Suprapubic skin (tissue), 4 donors: ENCODE measurements around the gene COX10. TPM values are rescaled to one million over a fixed set of nuclear protein-coding genes. Genes with fewer than 3 reads are reported as not detected.

Source experiments
- DNase-seq, 2 donors: peaks; one replicate each; pipeline ENCODE4 v3.0.0-alpha.2; 2019; ENCODE audit warnings: low spot score in 2 of 2
- H3K27ac ChIP-seq: fragments of 200-600 bp; sonication (generic); one replicate; pipeline ENCODE4 v1.5.1; 2019
- H3K27me3 ChIP-seq: fragments of 200-600 bp; sonication (generic); one replicate; pipeline ENCODE4 v1.5.1; 2019
- H3K36me3 ChIP-seq: fragments of 200-600 bp; sonication (generic); one replicate; pipeline ENCODE4 v1.5.1; 2019
- H3K4me1 ChIP-seq: fragments of 200-600 bp; sonication (generic); one replicate; pipeline ENCODE4 v1.5.1; 2019
- H3K4me3 ChIP-seq: fragments of 200-600 bp; sonication (generic); one replicate; pipeline ENCODE4 v1.5.1; 2019; ENCODE audit warnings: mild to moderate bottlenecking
- H3K9me3 ChIP-seq: fragments of 200-600 bp; sonication (generic); one replicate; pipeline ENCODE4 v1.5.1; 2019
- EP300 ChIP-seq: sonication (generic); formaldehyde crosslinking; IDR thresholded peaks from one replicate; pipeline ENCODE4 v1.6.1; 2017; ENCODE audit warnings: antibody characterized with exemption
- POLR2A ChIP-seq, 2 donors: fragments of 450-650 bp; IDR thresholded peaks; one replicate each; pipeline ENCODE4 v1.6.1; 2017; ENCODE audit warnings: antibody characterized with exemption in 2 of 2, mild to moderate bottlenecking in 2 of 2, moderate library complexity in 2 of 2
- POLR2AphosphoS5 ChIP-seq, 3 donors: sonication (generic); formaldehyde crosslinking; IDR thresholded peaks; one replicate each; pipeline ENCODE4 v1.6.1; 2017; ENCODE audit warnings: antibody characterized with exemption in 3 of 3
- WGBS: methylation state at CpG from one replicate; pipeline ENCODE4 v1.1.5; 2018; 5-methylcytosine and 5-hydroxymethylcytosine counted together
- total RNA-seq, 4 donors: library from RNA; depleted of rRNA; stranded (reverse); fragments of >200 nt; gene quantifications; one replicate each; pipeline ENCODE4 v1.1.0, GENCODE V29; 2016
- TF ChIP-seq, protein P1 (sequence below), 2 donors: fragments of 200-600 bp in 1 of 2; fragments of 450-650 bp in 1 of 2; sonication (generic) in 1 of 2; IDR thresholded peaks; one replicate each; pipeline ENCODE4 v1.5.1; 2016 to 2019; ENCODE audit warnings: antibody characterized with exemption in 2 of 2, mild to moderate bottlenecking in 1 of 2, moderate library complexity in 1 of 2

The COX10 gene
- total RNA-seq, 4 donors from 2014 or later: 26.5 to 35.9 (median 32.1) TPM

DNA sequence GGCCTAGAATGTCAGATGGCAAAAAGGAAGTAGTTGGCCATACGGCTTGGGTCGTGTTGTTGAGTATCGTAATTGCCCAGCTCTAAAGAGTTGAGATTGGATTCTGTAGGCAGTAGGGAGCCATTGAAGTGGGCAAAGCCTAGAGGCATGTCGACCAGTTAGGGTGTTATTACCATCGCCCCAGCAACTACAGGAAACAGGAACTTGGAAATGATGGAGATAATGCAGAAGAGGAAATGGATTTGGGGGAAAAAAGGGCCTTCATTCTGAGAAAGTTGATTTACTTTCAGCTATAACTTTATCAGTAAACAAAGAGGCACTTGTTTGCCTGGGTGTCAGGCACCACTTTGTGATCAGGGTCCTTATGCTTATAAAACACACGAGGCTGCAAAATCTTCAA, 52.6 kb downstream of the COX10 start:
- Histone ChIP-seq H3K9me3 (no peaks in the 10 kb centered on the region), H3K27ac (no peak overlapping the region), H3K4me3 (no peak overlapping the region), H3K27me3 (no peaks in the 10 kb centered on the region), H3K36me3 (no peaks in the 10 kb centered on the region), H3K4me1 (no peaks in the 10 kb centered on the region)
- DNase-seq: no peak
- TF ChIP-seq, protein P1, sequence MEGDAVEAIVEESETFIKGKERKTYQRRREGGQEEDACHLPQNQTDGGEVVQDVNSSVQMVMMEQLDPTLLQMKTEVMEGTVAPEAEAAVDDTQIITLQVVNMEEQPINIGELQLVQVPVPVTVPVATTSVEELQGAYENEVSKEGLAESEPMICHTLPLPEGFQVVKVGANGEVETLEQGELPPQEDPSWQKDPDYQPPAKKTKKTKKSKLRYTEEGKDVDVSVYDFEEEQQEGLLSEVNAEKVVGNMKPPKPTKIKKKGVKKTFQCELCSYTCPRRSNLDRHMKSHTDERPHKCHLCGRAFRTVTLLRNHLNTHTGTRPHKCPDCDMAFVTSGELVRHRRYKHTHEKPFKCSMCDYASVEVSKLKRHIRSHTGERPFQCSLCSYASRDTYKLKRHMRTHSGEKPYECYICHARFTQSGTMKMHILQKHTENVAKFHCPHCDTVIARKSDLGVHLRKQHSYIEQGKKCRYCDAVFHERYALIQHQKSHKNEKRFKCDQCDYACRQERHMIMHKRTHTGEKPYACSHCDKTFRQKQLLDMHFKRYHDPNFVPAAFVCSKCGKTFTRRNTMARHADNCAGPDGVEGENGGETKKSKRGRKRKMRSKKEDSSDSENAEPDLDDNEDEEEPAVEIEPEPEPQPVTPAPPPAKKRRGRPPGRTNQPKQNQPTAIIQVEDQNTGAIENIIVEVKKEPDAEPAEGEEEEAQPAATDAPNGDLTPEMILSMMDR (IDR thresholded peaks at IDR 0.05): no peak
- TF ChIP-seq POLR2AphosphoS5 (IDR thresholded peaks at IDR 0.05) (no peak), POLR2A (IDR thresholded peaks at IDR 0.05) (no peak), EP300 (no peak)
- 88% methylated on average over 6 of the region's 6 CpGs for WGBS

DNA sequence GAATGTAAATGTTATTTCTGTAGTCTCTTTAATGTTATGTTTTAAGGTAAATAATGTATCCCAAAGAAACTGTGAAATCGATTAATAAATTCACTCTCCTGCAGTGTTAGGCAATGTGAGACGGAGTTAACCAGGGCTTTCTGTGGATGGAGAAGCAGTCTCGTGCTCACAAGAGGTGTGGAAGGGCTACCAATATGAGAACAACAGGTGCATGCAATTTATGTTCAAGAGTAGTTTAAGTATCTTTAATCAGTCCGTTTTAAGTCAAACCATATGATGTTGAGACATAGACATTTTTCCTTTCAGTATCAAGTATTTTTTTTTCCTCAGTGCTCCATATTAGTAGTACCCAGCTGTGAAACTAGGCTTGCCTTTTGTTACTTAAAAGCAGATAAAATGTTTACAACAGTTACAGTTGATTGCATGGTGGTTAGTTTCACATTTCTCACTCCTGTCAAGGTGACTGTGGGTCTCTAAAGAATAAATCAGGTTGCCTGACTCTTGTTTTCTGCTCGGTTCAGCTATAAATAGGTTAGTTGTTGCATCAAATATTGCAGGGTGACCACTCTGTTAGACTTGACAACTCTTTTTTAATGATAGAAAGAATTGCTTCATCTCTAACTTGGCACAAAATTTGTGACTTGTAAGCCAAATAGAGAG, 54.4 kb downstream of the COX10 start:
- H3K9me3 ChIP-seq: no peaks in the 10 kb centered on the region
- H3K4me3 ChIP-seq: no peak overlapping the region
- H3K36me3 ChIP-seq: no peaks in the 10 kb centered on the region
- H3K4me1 ChIP-seq: no peaks in the 10 kb centered on the region
- DNase-seq: no peak
- 84% methylated on average over 5 of the region's 5 CpGs for WGBS
- no peak overlapping the region for H3K27ac ChIP-seq
- TF ChIP-seq EP300 (no peak), POLR2A (IDR thresholded peaks at IDR 0.05) (no peak), POLR2AphosphoS5 (IDR thresholded peaks at IDR 0.05) (no peak)
- TF ChIP-seq, protein P1 (IDR thresholded peaks at IDR 0.05): no peak
- no peaks in the 10 kb centered on the region for H3K27me3 ChIP-seq

DNA sequence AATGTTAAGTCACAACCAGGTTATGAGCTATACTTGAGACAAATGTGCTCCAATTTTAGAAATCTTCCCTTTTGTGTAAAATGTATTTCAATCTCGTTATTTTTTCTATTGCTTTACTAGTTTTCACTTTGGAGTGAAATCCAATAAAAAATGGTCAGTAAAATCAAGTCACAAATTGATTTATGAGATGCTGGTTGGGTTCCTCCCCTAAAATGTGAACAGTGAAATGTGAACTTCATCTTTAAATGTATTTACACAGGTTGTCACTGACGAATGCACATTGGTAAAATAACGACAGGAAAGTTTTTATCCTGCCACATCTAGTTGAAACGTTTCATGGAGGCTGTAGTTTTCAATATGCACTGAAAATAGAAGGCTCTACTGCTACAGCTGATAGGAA, 55.5 kb downstream of the COX10 start:
- Histone ChIP-seq H3K27ac (no peak overlapping the region), H3K4me3 (no peak overlapping the region), H3K9me3 (no peaks in the 10 kb centered on the region), H3K36me3 (no peaks in the 10 kb centered on the region), H3K4me1 (no peaks in the 10 kb centered on the region), H3K27me3 (no peaks in the 10 kb centered on the region)
- no peak for TF ChIP-seq POLR2A (IDR thresholded peaks at IDR 0.05)
- TF ChIP-seq POLR2AphosphoS5 (IDR thresholded peaks at IDR 0.05): no peak
- TF ChIP-seq, protein P1 (IDR thresholded peaks at IDR 0.05): no peak
- TF ChIP-seq EP300: no peak
- no peak for DNase-seq
- WGBS: 77% methylated on average over 4 of the region's 4 CpGs

DNA sequence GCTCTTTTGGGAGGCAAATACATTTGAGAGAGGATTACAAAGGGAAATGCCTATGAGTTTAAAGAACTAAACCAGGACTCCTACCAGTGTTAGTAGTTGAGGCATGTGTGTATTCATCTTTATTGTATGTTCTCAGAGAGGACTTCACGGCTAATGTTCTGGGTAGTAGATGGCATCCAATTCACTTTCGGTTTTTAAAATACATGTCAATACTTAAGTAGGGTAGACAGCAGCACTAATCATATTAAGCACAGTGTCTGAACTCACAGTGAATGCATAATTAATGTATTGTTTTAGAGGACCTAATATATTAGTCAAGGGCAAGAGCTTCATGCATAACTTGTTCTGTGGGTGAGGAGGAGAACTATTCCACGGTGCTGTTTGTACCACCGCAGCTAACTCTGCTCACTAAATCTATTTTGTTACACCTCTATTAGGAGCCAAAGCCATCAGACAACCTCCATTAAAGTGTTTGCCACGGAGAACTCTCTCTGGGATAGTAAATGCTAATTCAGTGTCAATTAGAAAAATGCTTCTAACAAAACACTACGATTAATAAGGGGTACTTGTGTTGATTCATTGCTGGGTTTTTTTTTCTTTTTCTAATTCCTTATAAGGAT, 56.3 kb downstream of the COX10 start:
- no peak for DNase-seq
- TF ChIP-seq POLR2A (IDR thresholded peaks at IDR 0.05) (no peak), POLR2AphosphoS5 (IDR thresholded peaks at IDR 0.05) (no peak), EP300 (no peak)
- TF ChIP-seq, protein P1 (IDR thresholded peaks at IDR 0.05): no peak
- H3K36me3 ChIP-seq: no peaks in the 10 kb centered on the region
- H3K27me3 ChIP-seq: no peaks in the 10 kb centered on the region
- WGBS: 68% methylated on average over 6 of the region's 6 CpGs
- no peaks in the 10 kb centered on the region for H3K4me1 ChIP-seq
- H3K9me3 ChIP-seq: no peaks in the 10 kb centered on the region
- H3K4me3 ChIP-seq: no peak overlapping the region
- H3K27ac ChIP-seq: no peak overlapping the region

DNA sequence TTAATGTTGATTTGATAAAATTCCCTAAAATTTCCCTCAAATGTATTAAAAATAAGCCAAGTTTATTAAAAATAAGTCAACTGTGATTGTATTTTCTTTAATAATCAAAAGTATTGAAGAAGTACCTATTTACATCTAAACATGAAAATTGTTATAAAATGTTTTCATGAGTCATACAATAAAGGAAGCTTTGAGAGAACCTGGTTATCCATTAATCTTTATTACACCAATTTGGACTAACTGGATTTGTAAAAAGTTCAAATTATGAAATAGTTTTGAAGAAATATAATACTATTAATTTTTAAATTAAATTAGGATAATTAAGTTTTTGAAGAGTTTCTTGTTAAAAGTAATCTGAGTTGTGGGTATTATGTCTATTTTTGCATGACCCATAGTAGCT, 63.8 kb downstream of the COX10 start:
- Histone ChIP-seq H3K4me1 (no peaks in the 10 kb centered on the region), H3K9me3 (no peaks in the 10 kb centered on the region), H3K27ac (no peak overlapping the region), H3K4me3 (no peak overlapping the region), H3K36me3 (no peaks in the 10 kb centered on the region), H3K27me3 (no peaks in the 10 kb centered on the region)
- TF ChIP-seq, protein P1 (IDR thresholded peaks at IDR 0.05): no peak
- TF ChIP-seq EP300 (no peak), POLR2A (IDR thresholded peaks at IDR 0.05) (no peak), POLR2AphosphoS5 (IDR thresholded peaks at IDR 0.05) (no peak)
- no peak for DNase-seq
